GM12878 (cell line): ENCODE data around the gene PPIF. TPM values are rescaled to one million over a fixed set of nuclear protein-coding genes. Genes with fewer than 3 reads are reported as not detected.
A peak's percentile ranks its signal among the peaks of the same experiment; 100 is the strongest.

ENCODE experiments used
- ATAC-seq: fragments of 200-7000 bp; cut with Tn5 transposase; 3 replicates; pipeline ENCODE4 v1.9.1; 2020; ENCODE audit warnings: mild to moderate bottlenecking, moderate library complexity
- BruUV-seq: library from RNA; stranded (reverse); fragments of 400-500 nt; replicated peaks from 2 replicates; lab custom pipeline; 2021; lab: Mats Ljungman, UMichigan
- CTCF ChIA-PET: fragments of 300-600 bp; sonication (Branson Sonifier 250); formaldehyde crosslinking; extraction: SDS; loops from one replicate; lab custom pipeline; 2021; ENCODE audit warnings: inconsistent platforms; lab: Yijun Ruan, JAX
- POLR2A ChIA-PET: fragments of 350-600 bp; formaldehyde crosslinking; extraction: SDS; loops from one replicate; lab custom pipeline; 2021; ENCODE audit warnings: inconsistent platforms; lab: Charles Lee
- RAD21 ChIA-PET: fragments of 300-600 bp; sonication (Branson Sonifier 250); formaldehyde crosslinking; loops from one replicate; lab custom pipeline; 2023; ENCODE audit warnings: antibody characterized with exemption; ENCODE audit not compliant: unreplicated experiment; lab: Charles Lee
- SMC1A ChIA-PET: fragments of 300-600 bp; sonication (Branson Sonifier 250); formaldehyde crosslinking; loops from one replicate; lab custom pipeline; 2023; ENCODE audit not compliant: unreplicated experiment, uncharacterized antibody; lab: Charles Lee
- DNase-seq: peaks from one replicate; pipeline ENCODE4 v3.0.0-alpha.2; 2011; ENCODE audit warnings: low read depth, low spot score
- FAIRE-seq: peaks from 3 replicates; lab custom pipeline; 2011; peaks lifted over from hg19 to GRCh38; lab: Jason Lieb, UNC
- H2AFZ ChIP-seq: 2 replicates; pipeline ENCODE4 v1.6.0; 2011; ENCODE audit warnings: low read depth, low read length, control low read depth; ENCODE audit not compliant: control insufficient read depth
- H3K27ac ChIP-seq: 2 replicates; pipeline ENCODE4 v1.5.1; 2011; ENCODE audit warnings: control low read depth; ENCODE audit not compliant: control insufficient read depth, insufficient read depth
- H3K27me3 ChIP-seq, 2 experiments: replicated peaks in 1 of 2; 2 replicates each; pipeline versions ENCODE4 v1.6.0 to v1.6.1; 2011; ENCODE audit warnings: low read length in 1 of 2; ENCODE audit not compliant: control insufficient read depth in 2 of 2, insufficient read depth in 2 of 2
- H3K36me3 ChIP-seq, 2 experiments: 2 replicates each; pipeline ENCODE4 v1.5.1; 2011; ENCODE audit warnings: low read length in 1 of 2; ENCODE audit not compliant: control insufficient read depth in 2 of 2, insufficient read depth in 2 of 2
- H3K4me1 ChIP-seq: 2 replicates; pipeline ENCODE4 v1.6.1; 2011; ENCODE audit warnings: mild to moderate bottlenecking, low read length, moderate library complexity, mixed read lengths; ENCODE audit not compliant: control insufficient read depth, insufficient read depth
- H3K4me2 ChIP-seq: 2 replicates; pipeline ENCODE4 v1.6.0; 2011; ENCODE audit warnings: control low read depth; ENCODE audit not compliant: control insufficient read depth, insufficient read depth
- H3K4me3 ChIP-seq: fragments of 200-600 bp; sonication (generic); 2 replicates; pipeline ENCODE4 v1.5.1; 2016
- H3K79me2 ChIP-seq: 2 replicates; pipeline ENCODE4 v1.6.0; 2011; ENCODE audit warnings: low read length; ENCODE audit not compliant: control insufficient read depth, insufficient read depth
- H3K9ac ChIP-seq: 2 replicates; pipeline ENCODE4 v1.8.0; 2011; ENCODE audit warnings: low read length, control low read depth, mixed read lengths; ENCODE audit not compliant: control insufficient read depth, insufficient read depth
- H3K9me3 ChIP-seq: replicated peaks from 3 replicates; pipeline ENCODE4 v1.5.1; 2011; ENCODE audit warnings: mild to moderate bottlenecking, low read length; ENCODE audit not compliant: control insufficient read depth, insufficient read depth
- H4K20me1 ChIP-seq: 2 replicates; pipeline ENCODE4 v1.6.0; 2011; ENCODE audit not compliant: control insufficient read depth, insufficient read depth
- BCL11A ChIP-seq: IDR thresholded peaks from 2 replicates; pipeline ENCODE4 v1.6.1; 2011; ENCODE audit warnings: low read depth, low read length
- BMI1 ChIP-seq: fragments of 450-650 bp; IDR thresholded peaks from 2 replicates; pipeline ENCODE4 v1.6.1; 2016; ENCODE audit warnings: mild to moderate bottlenecking, moderate library complexity, borderline replicate concordance
- CHD4 ChIP-seq: fragments of 200-600 bp; sonication (generic); IDR thresholded peaks from 2 replicates; pipeline ENCODE4 v1.6.1; 2016; ENCODE audit warnings: mild to moderate bottlenecking
- CREB1 ChIP-seq: IDR thresholded peaks from 2 replicates; pipeline ENCODE4 v1.6.1; 2012; ENCODE audit warnings: low read depth, mild to moderate bottlenecking, inconsistent platforms
- MYB ChIP-seq: fragments of 150-350 bp; IDR thresholded peaks from 2 replicates; pipeline ENCODE4 v1.6.1; 2014; ENCODE audit warnings: mild to moderate bottlenecking, low read depth, low read length, borderline replicate concordance
- NFYA ChIP-seq: IDR thresholded peaks from 2 replicates; pipeline ENCODE4 v1.6.1; 2011; ENCODE audit warnings: low read depth, mild to moderate bottlenecking, low read length, improper control_type of control experiment, borderline replicate concordance
- POLR2A ChIP-seq: IDR thresholded peaks from 2 replicates; pipeline ENCODE4 v1.6.1; 2011; ENCODE audit warnings: low read depth, mild to moderate bottlenecking, low read length
- POLR2AphosphoS5 ChIP-seq: IDR thresholded peaks from 2 replicates; pipeline ENCODE4 v1.6.1; 2011; ENCODE audit warnings: mild to moderate bottlenecking, low read length, inconsistent platforms
- POU2F2 ChIP-seq: IDR thresholded peaks from 3 replicates; pipeline ENCODE4 v1.6.1; 2011; ENCODE audit warnings: low read depth, mild to moderate bottlenecking, low read length, borderline replicate concordance
- SRF ChIP-seq, 2 experiments: IDR thresholded peaks; 2 replicates each; pipeline ENCODE4 v1.6.1; 2011; ENCODE audit warnings: low read depth in 2 of 2, low read length in 2 of 2, mild to moderate bottlenecking in 1 of 2, moderate library complexity in 1 of 2
- ZNF384 ChIP-seq: IDR thresholded peaks from 2 replicates; pipeline ENCODE4 v1.6.1; 2012; ENCODE audit warnings: low read depth, mild to moderate bottlenecking, low read length, improper control_type of control experiment, borderline replicate concordance
- ZNF622 ChIP-seq: fragments of 450-650 bp; IDR thresholded peaks from 2 replicates; pipeline ENCODE4 v1.6.1; 2017; ENCODE audit warnings: mild to moderate bottlenecking, inconsistent platforms
- WGBS: methylation state at CpG from one replicate; pipeline ENCODE4 v1.1.6; 2016; ENCODE audit warnings: low lambda C conversion rate; ENCODE audit not compliant: insufficient replicate concordance, insufficient coverage; ENCODE audit errors: missing lambda C conversion rate; 5-methylcytosine and 5-hydroxymethylcytosine counted together
- in situ Hi-C: fragments of 300-500 bp; cut with MboI; formaldehyde crosslinking; loops from 9 replicates; pipeline ENCODE4 v1.14.3; 2018; ENCODE audit warnings: mixed read lengths
- intact Hi-C: fragments of 100-400 bp; cut with micrococcal nuclease; formaldehyde crosslinking; loops from one replicate; pipeline ENCODE4 v1.14.2; 2022; ENCODE audit not compliant: unreplicated experiment
- polyA plus RNA-seq, 11 experiments: library from polyadenylated mRNA; depleted of rRNA in 4 of 11; unstranded in 6 of 11; stranded (reverse) in 5 of 11; fragments of >200 nt; fragmentation: Nextera tagmentation in 4 of 11; fragmentation: Illumina TruSeq in 1 of 11; extraction: Ambion mirVana in 4 of 11; extraction: Trizol in 1 of 11; gene quantifications; 1 replicate in 1 of 11; 2 replicates in 10 of 11; pipeline versions ENCODE4 v1.2.1 to v1.2.3, GENCODE V29; 2011 to 2016; ENCODE audit warnings: inconsistent platforms in 2 of 11, missing spikeins in 2 of 11, low read depth in 1 of 11
- total RNA-seq, 4 experiments: library from RNA; depleted of rRNA in 3 of 4; stranded (reverse); fragments of >200 nt in 3 of 4; fragmentation: Illumina TruSeq in 1 of 4; extraction: Trizol in 1 of 4; gene quantifications; 2 replicates each; pipeline versions ENCODE4 v1.2.1 to v1.2.3, GENCODE V29; 2013 to 2021
- TF ChIP-seq, protein P1 (sequence below): fragments of 450-650 bp; IDR thresholded peaks from 2 replicates; pipeline ENCODE4 v1.6.1; 2018; ENCODE audit warnings: borderline replicate concordance, mild to moderate bottlenecking; ENCODE audit not compliant: partially characterized antibody

Gene PPIF
- total and polyA plus RNA-seq, 10 of the 15 experiments (the other 5 are each of a cell fraction or from before 2014, with no cell fraction given): 28.8 to 180 (median 128) TPM

DNA sequence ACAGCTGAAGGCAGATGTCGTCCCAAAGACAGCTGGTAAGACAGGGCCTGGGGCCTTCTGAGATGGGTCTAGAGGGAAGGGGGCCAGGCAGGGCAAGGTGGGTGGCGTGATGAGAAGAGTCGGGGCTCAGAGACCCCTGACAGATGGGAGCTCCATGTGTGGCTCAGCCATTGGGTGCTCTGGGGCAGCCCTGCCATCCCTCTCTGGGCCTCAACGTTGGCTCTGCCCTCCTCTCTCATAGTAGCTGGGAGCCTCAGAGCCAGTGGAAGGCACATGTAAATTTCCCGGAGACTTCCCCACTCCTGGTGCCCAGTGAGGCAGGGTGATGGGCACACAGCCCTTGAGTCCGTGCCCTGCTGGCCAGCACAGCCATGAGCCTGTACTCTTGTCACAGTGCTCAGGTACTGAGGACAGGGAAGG lies 1.8 kb downstream of the PPIF start:
- Histone ChIP-seq H3K27me3 (no peaks in the 10 kb centered on the region), H3K27ac (peak overlapping the region; percentile 92), H3K9ac (peak overlapping the region; percentile 96), H3K4me2 (peak overlapping the region; percentile 95), H3K79me2 (peaks cover 47% of the 10 kb centered on the region), H3K36me3 (peaks cover 30 to 40% of the 10 kb centered on the region in 2 experiments), H3K4me1 (peaks cover 17% of the 10 kb centered on the region), H3K9me3 (no peaks in the 10 kb centered on the region), H4K20me1 (no peaks in the 10 kb centered on the region; the same call in 1 of the 2 replicates), H2AFZ (no peak overlapping the region), H3K4me3 (peak overlapping the region; percentile 84)
- RAD21 ChIA-PET: interaction anchor here (1.0 to 4.6 kb wide), 5 partner anchors 18 to 107 kb away, joined by 3 to 36 read pairs (median 9); no protein-coding TSS in a partner anchor
- FAIRE-seq (no peak), ATAC-seq (no peak), DNase-seq (no peak)
- no TSS peak for BruUV-seq
- TF ChIP-seq POU2F2: 0 out of 3 replicates have a peak, but pooled peaks have one; percentile 18
- TF ChIP-seq MYB: no peak
- TF ChIP-seq POLR2AphosphoS5: 0 out of 2 replicates have a peak, but pooled peaks have one; percentile 21
- TF ChIP-seq POLR2A: 0 out of 2 replicates have a peak, but pooled peaks have one; percentile 34
- in situ Hi-C loops: no loop called here
- POLR2A ChIA-PET: interaction anchor here (0.6 to 2.2 kb wide), 4 partner anchors 18 to 118 kb away, joined by 5 to 13 read pairs (median 7); no protein-coding TSS in a partner anchor
- CTCF ChIA-PET: interaction anchor here (0.6 to 5.4 kb wide), 9 partner anchors 10 to 103 kb away, joined by 3 to 27 read pairs (median 6); no protein-coding TSS in a partner anchor
- WGBS: 62% methylated on average over 6 of the region's 6 CpGs
- intact Hi-C loops: loop anchor here (2.0 kb wide), 1 partner anchor 106 kb away; no protein-coding TSS in a partner anchor
- SMC1A ChIA-PET: interaction anchor here (0.8 to 3.2 kb wide), 10 partner anchors 14 to 104 kb away, joined by 3 to 10 read pairs (median 4); no protein-coding TSS in a partner anchor

- DNase-seq (no peak), ATAC-seq (no peak), FAIRE-seq (no peak)
- CTCF ChIA-PET: interaction anchor here (1.6 to 1.9 kb wide), 2 partner anchors 9 to 57 kb away, joined by 8 to 10 read pairs; no protein-coding TSS in a partner anchor
- in situ Hi-C loops (no loop called here), intact Hi-C loops (loop anchor here (2.0 kb wide), 1 partner anchor 107 kb away; no protein-coding TSS in a partner anchor)
- POLR2A ChIA-PET: interaction anchor here (0.6 kb wide), 1 partner anchor 118 kb away, joined by 7 read pairs; no protein-coding TSS in a partner anchor
- peak overlapping the region; percentile 95 for H3K4me2 ChIP-seq
- H3K9me3 ChIP-seq: no peaks in the 10 kb centered on the region
- SMC1A ChIA-PET: interaction anchor here (0.6 to 1.5 kb wide), 2 partner anchors 16 to 100 kb away, joined by 3 to 4 read pairs; no protein-coding TSS in a partner anchor
- H3K79me2 ChIP-seq: peaks cover 48% of the 10 kb centered on the region
- peaks cover 36 to 45% of the 10 kb centered on the region in 2 experiments for H3K36me3 ChIP-seq
- WGBS: 76% methylated on average over 6 of the region's 6 CpGs
- peak overlapping the region; percentile 84; the same call in 1 of the 2 replicates for H3K4me3 ChIP-seq
- H2AFZ ChIP-seq: no peak overlapping the region
- no peaks in the 10 kb centered on the region for H3K27me3 ChIP-seq
- peaks cover 22% of the 10 kb centered on the region for H3K4me1 ChIP-seq
- no peaks in the 10 kb centered on the region; the same call in 1 of the 2 replicates for H4K20me1 ChIP-seq
- H3K27ac ChIP-seq: no peak overlapping the region
- 0 out of 2 replicates have a peak overlapping the region, but pooled peaks have one; percentile 5 for H3K9ac ChIP-seq
- TSS peak; percentile 33 for BruUV-seq
- RAD21 ChIA-PET: interaction anchor here (4.6 kb wide), 1 partner anchor 103 kb away, joined by 36 read pairs; no protein-coding TSS in a partner anchor
- TF ChIP-seq SRF (IDR thresholded peaks at IDR 0.05; ENCODE audit: low read depth in 2 of 2, low read length in 2 of 2) (no peak), BCL11A (no peak), ZNF622 (no peak), NFYA (no peak), ZNF384 (no peak), CHD4 (no peak), BMI1 (no peak), POLR2A (0 out of 2 replicates have a peak, but pooled peaks have one; percentile 19), CREB1 (no peak)
- TF ChIP-seq, protein P1, sequence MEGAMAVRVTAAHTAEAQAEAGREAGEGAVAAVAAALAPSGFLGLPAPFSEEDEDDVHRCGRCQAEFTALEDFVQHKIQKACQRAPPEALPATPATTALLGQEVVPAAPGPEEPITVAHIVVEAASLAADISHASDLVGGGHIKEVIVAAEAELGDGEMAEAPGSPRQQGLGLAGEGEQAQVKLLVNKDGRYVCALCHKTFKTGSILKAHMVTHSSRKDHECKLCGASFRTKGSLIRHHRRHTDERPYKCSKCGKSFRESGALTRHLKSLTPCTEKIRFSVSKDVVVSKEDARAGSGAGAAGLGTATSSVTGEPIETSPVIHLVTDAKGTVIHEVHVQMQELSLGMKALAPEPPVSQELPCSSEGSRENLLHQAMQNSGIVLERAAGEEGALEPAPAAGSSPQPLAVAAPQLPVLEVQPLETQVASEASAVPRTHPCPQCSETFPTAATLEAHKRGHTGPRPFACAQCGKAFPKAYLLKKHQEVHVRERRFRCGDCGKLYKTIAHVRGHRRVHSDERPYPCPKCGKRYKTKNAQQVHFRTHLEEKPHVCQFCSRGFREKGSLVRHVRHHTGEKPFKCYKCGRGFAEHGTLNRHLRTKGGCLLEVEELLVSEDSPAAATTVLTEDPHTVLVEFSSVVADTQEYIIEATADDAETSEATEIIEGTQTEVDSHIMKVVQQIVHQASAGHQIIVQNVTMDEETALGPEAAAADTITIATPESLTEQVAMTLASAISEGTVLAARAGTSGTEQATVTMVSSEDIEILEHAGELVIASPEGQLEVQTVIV: no peak
These were observed 2.6 kb downstream of the PPIF start for GRCh38 chr10:79349766-79350406.
